ENCODE results near the gene TMPRSS7.

Gene TMPRSS7

DNA sequence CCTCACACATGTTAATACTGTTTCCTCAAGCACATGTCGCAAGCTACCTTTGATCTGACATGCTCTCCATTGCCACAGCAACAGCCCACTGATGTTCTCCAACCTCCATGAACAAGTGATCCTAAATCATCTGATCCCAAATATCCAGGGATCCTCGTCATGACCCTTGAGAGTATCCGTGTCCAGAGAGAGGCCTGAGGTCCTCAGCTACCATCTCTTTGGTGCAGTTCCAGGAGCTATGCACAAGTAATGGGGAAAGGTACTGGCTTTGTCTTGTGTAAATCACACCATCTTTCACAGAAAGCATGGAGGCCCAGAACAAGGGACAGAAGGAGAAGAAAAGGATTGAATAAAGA lies 96.1 kb downstream of the TMPRSS7 start:
- DNase-seq: no peak
